WTC11 (cell line): Measurements from ENCODE around the gene LATS2. TPM values are rescaled to one million over a fixed set of nuclear protein-coding genes. Genes with fewer than 3 reads are reported as not detected.

ENCODE experiments used
- ATAC-seq: fragments of 200-7000 bp; cut with Tn5 transposase; 2 replicates; pipeline ENCODE4 v1.10.0; 2021; ENCODE audit warnings: mild to moderate bottlenecking, moderate library complexity
- CTCF ChIA-PET: fragments of 300-600 bp; sonication (Branson Sonifier 250); formaldehyde crosslinking; loops from one replicate; lab custom pipeline; 2021; ENCODE audit warnings: antibody characterized with exemption; lab: Charles Lee
- POLR2A ChIA-PET: fragments of 350-600 bp; sonication (Branson Sonifier 250); formaldehyde crosslinking; loops from one replicate; lab custom pipeline; 2021; ENCODE audit warnings: antibody characterized with exemption; lab: Charles Lee
- DNase-seq: peaks from one replicate; pipeline ENCODE4 v3.0.0; 2021; ENCODE audit warnings: low spot score
- H3K27ac Mint-ChIP-seq: 2 replicates; pipeline ENCODE4 v1.8.0; 2021; ENCODE audit warnings: mixed read lengths
- H3K27me3 Mint-ChIP-seq: 2 replicates; pipeline ENCODE4 v1.8.0; 2021; ENCODE audit warnings: low read depth, mild to moderate bottlenecking, moderate library complexity, mixed read lengths
- H3K36me3 Mint-ChIP-seq: 2 replicates; pipeline ENCODE4 v1.8.0; 2021; ENCODE audit warnings: mixed read lengths
- H3K4me1 Mint-ChIP-seq: 2 replicates; pipeline ENCODE4 v1.8.0; 2022; ENCODE audit warnings: mixed read lengths
- H3K4me3 Mint-ChIP-seq: 2 replicates; pipeline ENCODE4 v1.8.0; 2021; ENCODE audit warnings: mild to moderate bottlenecking, moderate library complexity, mixed read lengths
- H3K9me3 Mint-ChIP-seq: 2 replicates; pipeline ENCODE4 v1.8.0; 2021; ENCODE audit warnings: mixed read lengths
- ARID4B ChIP-seq: sonication (generic); formaldehyde crosslinking; IDR thresholded peaks from 2 replicates; pipeline ENCODE4 v1.8.0; 2023; ENCODE audit warnings: missing genetic modification reagents, mild to moderate bottlenecking, borderline replicate concordance
- ATF2 ChIP-seq: sonication (generic); formaldehyde crosslinking; IDR thresholded peaks from 2 replicates; pipeline ENCODE4 v1.8.1; 2022; ENCODE audit warnings: low read depth, missing genetic modification reagents, borderline replicate concordance
- ELF4 ChIP-seq: sonication (generic); formaldehyde crosslinking; IDR thresholded peaks from 2 replicates; pipeline ENCODE4 v1.8.1; 2022; ENCODE audit warnings: low read depth, mild to moderate bottlenecking, moderate library complexity, missing genetic modification reagents
- ESRRA ChIP-seq: sonication (generic); formaldehyde crosslinking; IDR thresholded peaks from 2 replicates; pipeline ENCODE4 v1.8.1; 2022; ENCODE audit warnings: mild to moderate bottlenecking, missing genetic modification reagents, borderline replicate concordance
- FOXP1 ChIP-seq: sonication (generic); formaldehyde crosslinking; IDR thresholded peaks from 2 replicates; pipeline ENCODE4 v1.8.0; 2022; ENCODE audit warnings: missing genetic modification reagents, mild to moderate bottlenecking, moderate library complexity, borderline replicate concordance
- HMGXB4 ChIP-seq: sonication (generic); formaldehyde crosslinking; IDR thresholded peaks from 2 replicates; pipeline ENCODE4 v1.8.1; 2023; ENCODE audit warnings: mild to moderate bottlenecking, moderate library complexity, missing genetic modification reagents
- KAT7 ChIP-seq: sonication (generic); formaldehyde crosslinking; IDR thresholded peaks from 2 replicates; pipeline ENCODE4 v1.8.1; 2023; ENCODE audit warnings: missing genetic modification reagents, mild to moderate bottlenecking, borderline replicate concordance
- MAX ChIP-seq: sonication (generic); formaldehyde crosslinking; IDR thresholded peaks from 2 replicates; pipeline ENCODE4 v1.8.0; 2022; ENCODE audit warnings: mild to moderate bottlenecking, missing genetic modification reagents
- MYBL2 ChIP-seq: sonication (generic); formaldehyde crosslinking; IDR thresholded peaks from 2 replicates; pipeline ENCODE4 v1.8.1; 2023; ENCODE audit warnings: mild to moderate bottlenecking, moderate library complexity, missing genetic modification reagents
- NR1H2 ChIP-seq: sonication (generic); formaldehyde crosslinking; IDR thresholded peaks from 2 replicates; pipeline ENCODE4 v1.9.0; 2021; ENCODE audit warnings: mild to moderate bottlenecking, moderate library complexity, missing genetic modification reagents
- NR2C2 ChIP-seq: sonication (generic); formaldehyde crosslinking; IDR thresholded peaks from 2 replicates; pipeline ENCODE4 v1.8.0; 2022; ENCODE audit warnings: mild to moderate bottlenecking, missing genetic modification reagents
- NR3C1 ChIP-seq: sonication (generic); formaldehyde crosslinking; conservative IDR thresholded peaks from 2 replicates; pipeline ENCODE4 v1.8.1; 2023; ENCODE audit warnings: low read depth, mild to moderate bottlenecking, missing genetic modification reagents
- PRRX2 ChIP-seq: fragments of 250-450 bp; sonication (Bioruptor Pico); IDR thresholded peaks from 2 replicates; pipeline ENCODE4 v1.8.0; 2021; ENCODE audit warnings: mild to moderate bottlenecking
- RORB ChIP-seq: fragments of 250-450 bp; sonication (Bioruptor Pico); IDR thresholded peaks from 2 replicates; pipeline ENCODE4 v1.9.0; 2021; ENCODE audit warnings: mild to moderate bottlenecking
- SMAD4 ChIP-seq: sonication (generic); formaldehyde crosslinking; IDR thresholded peaks from 2 replicates; pipeline ENCODE4 v1.8.0; 2022; ENCODE audit warnings: mild to moderate bottlenecking, missing genetic modification reagents
- TCF7 ChIP-seq: sonication (generic); formaldehyde crosslinking; IDR thresholded peaks from 2 replicates; pipeline ENCODE4 v1.8.0; 2022; ENCODE audit warnings: mild to moderate bottlenecking, low read depth, missing genetic modification reagents, moderate library complexity
- TEAD1 ChIP-seq: sonication (generic); formaldehyde crosslinking; IDR thresholded peaks from 2 replicates; pipeline ENCODE4 v1.8.0; 2022; ENCODE audit warnings: mild to moderate bottlenecking, missing genetic modification reagents
- TP53 ChIP-seq: sonication (generic); formaldehyde crosslinking; IDR thresholded peaks from 2 replicates; pipeline ENCODE4 v1.8.1; 2023; ENCODE audit warnings: mild to moderate bottlenecking, missing genetic modification reagents
- USF2 ChIP-seq: sonication (generic); formaldehyde crosslinking; IDR thresholded peaks from 2 replicates; pipeline ENCODE4 v1.8.1; 2023; ENCODE audit warnings: mild to moderate bottlenecking, missing genetic modification reagents, moderate library complexity
- ZNF263 ChIP-seq: sonication (generic); formaldehyde crosslinking; IDR thresholded peaks from 2 replicates; pipeline ENCODE4 v1.8.1; 2022; ENCODE audit warnings: low read depth, mild to moderate bottlenecking, moderate library complexity, missing genetic modification reagents
- ZNF281 ChIP-seq: sonication (generic); formaldehyde crosslinking; IDR thresholded peaks from 2 replicates; pipeline ENCODE4 v1.8.0; 2023; ENCODE audit warnings: mild to moderate bottlenecking, missing genetic modification reagents
- ZNF317 ChIP-seq: sonication (generic); formaldehyde crosslinking; IDR thresholded peaks from 2 replicates; pipeline ENCODE4 v1.8.1; 2023; ENCODE audit warnings: low read depth, mild to moderate bottlenecking, moderate library complexity, missing genetic modification reagents, borderline replicate concordance
- ZNF423 ChIP-seq: fragments of 250-450 bp; sonication (Bioruptor Pico); IDR thresholded peaks from 2 replicates; pipeline ENCODE4 v2.1.2; 2022; ENCODE audit warnings: mild to moderate bottlenecking, moderate library complexity
- total RNA-seq: library from RNA; stranded (reverse); gene quantifications from 3 replicates; pipeline ENCODE4 v1.2.3, GENCODE V29; 2021

The LATS2 gene
- total RNA-seq, 1 experiment from 2014 or later, result 28.9 TPM

GRCh38 chr13:20945952-20946383 lies 115.4 kb downstream of the LATS2 start:
- ChIA-PET POLR2A (no interaction called here), CTCF (interaction anchor here (1.0 to 1.5 kb wide), 4 partner anchors 20 to 531 kb away, joined by 3 to 6 read pairs (median 4); no protein-coding TSS in a partner anchor)
- ATAC-seq, result peak; percentile 67
- Mint-ChIP-seq H3K27me3 (peaks cover 49% of the 10 kb centered on the region), H3K27ac (no peak overlapping the region), H3K36me3 (no peaks in the 10 kb centered on the region), H3K4me1 (peaks cover 6% of the 10 kb centered on the region), H3K4me3 (peak overlapping the region; percentile 63), H3K9me3 (peaks cover 17% of the 10 kb centered on the region)
- peak; percentile 39 for DNase-seq
- TF ChIP-seq MYBL2 (0 out of 2 replicates have a peak, but pooled peaks have one; percentile 38), FOXP1 (CRISPR knock-in tag) (0 out of 2 replicates have a peak, but pooled peaks have one; percentile 19), ZNF263 (CRISPR knock-in tag) (peak; percentile 71; the same call in 1 of the 2 replicates), ATF2 (CRISPR knock-in tag) (no peak), MAX (CRISPR knock-in tag) (0 out of 2 replicates have a peak, but pooled peaks have one; percentile 32), ESRRA (CRISPR knock-in tag) (no peak), TP53 (CRISPR knock-in tag) (peak; percentile 62; the same call in 1 of the 2 replicates), NR3C1 (CRISPR knock-in tag) (no peak), PRRX2 (CRISPR knock-in tag) (no peak)

- H3K27me3 Mint-ChIP-seq, result peaks cover 39% of the 10 kb centered on the region
- POLR2A ChIA-PET, result interaction anchor here (1.3 kb wide), 1 partner anchor 234 kb away, joined by 8 read pairs; the partner anchor contains the start of genes MRPL57 and SKA3
- ATAC-seq (no peak), DNase-seq (no peak)
- no peak overlapping the region for H3K4me3 Mint-ChIP-seq
- no peaks in the 10 kb centered on the region for H3K36me3 Mint-ChIP-seq
- CTCF ChIA-PET, result interaction anchor here (0.5 to 2.6 kb wide), 30 partner anchors 10 to 570 kb away, joined by 3 to 17 read pairs (median 3); partner anchors contain the start of genes MRPL57 and SKA3
- no peak overlapping the region for H3K27ac Mint-ChIP-seq
- peaks cover 5% of the 10 kb centered on the region; the same call in 1 of the 2 replicates for H3K9me3 Mint-ChIP-seq
- peaks cover 23% of the 10 kb centered on the region for H3K4me1 Mint-ChIP-seq
- TF ChIP-seq HMGXB4 (no peak), USF2 (CRISPR knock-in tag) (no peak), ARID4B (CRISPR knock-in tag) (no peak), FOXP1 (CRISPR knock-in tag) (no peak), ZNF281 (no peak), ZNF263 (CRISPR knock-in tag) (no peak), NR1H2 (CRISPR knock-in tag) (no peak), KAT7 (CRISPR knock-in tag) (no peak), TCF7 (CRISPR knock-in tag) (no peak), SMAD4 (CRISPR knock-in tag) (no peak), TEAD1 (CRISPR knock-in tag) (no peak), ZNF317 (CRISPR knock-in tag) (no peak), ELF4 (CRISPR knock-in tag) (no peak), ZNF423 (CRISPR knock-in tag) (no peak), NR2C2 (CRISPR knock-in tag) (no peak), RORB (CRISPR knock-in tag) (no peak)
These were observed 118.3 kb downstream of the LATS2 start for GRCh38 chr13:20942938-20943559.
